ENCODE data around the gene TIMM23. TPM values are rescaled to one million over a fixed set of nuclear protein-coding genes. Genes with fewer than 3 reads are reported as not detected.
"Not testable (repeated sequence)": the region's sequence is repeated elsewhere in the genome, so short reads cannot be mapped to it uniquely, and the experiment has no call there.

Gene TIMM23
- total and polyA plus RNA-seq, 2 donors (not counting 1 experiment from before 2014, with no cell fraction given) = 55.0 to 130 TPM

DNA sequence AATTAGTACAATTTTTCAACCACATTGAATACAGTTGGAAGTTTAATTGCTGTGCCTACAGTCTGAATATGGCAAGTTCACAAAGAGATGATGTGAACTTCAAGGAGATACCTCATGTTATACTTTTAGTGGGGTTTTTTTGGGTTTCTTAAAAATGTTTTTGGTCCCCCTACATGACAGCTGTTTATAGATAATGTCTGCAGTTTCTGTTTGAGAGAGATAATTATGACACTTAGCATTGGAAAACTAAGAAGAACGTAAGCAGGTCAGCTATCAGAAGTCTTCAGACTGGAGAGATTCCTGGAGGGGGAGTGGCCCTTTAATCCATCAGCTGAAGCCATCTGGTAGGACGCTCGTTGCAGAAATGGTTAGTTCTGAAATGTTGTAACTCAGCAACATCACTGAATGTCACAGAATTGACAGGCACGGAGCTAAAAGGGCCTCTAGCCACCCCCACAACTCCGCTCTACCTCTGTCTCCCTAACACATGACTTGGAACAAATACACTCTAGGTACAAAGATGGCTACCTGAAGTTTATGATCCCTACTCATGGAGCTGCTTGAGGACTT, 29.0 kb downstream of the TIMM23 start:
- TF ChIP-seq EZH2 (IDR thresholded peaks at IDR 0.05; ENCODE audit: low read length, missing control alignments) = no peak
- TF ChIP-seq, protein P1, sequence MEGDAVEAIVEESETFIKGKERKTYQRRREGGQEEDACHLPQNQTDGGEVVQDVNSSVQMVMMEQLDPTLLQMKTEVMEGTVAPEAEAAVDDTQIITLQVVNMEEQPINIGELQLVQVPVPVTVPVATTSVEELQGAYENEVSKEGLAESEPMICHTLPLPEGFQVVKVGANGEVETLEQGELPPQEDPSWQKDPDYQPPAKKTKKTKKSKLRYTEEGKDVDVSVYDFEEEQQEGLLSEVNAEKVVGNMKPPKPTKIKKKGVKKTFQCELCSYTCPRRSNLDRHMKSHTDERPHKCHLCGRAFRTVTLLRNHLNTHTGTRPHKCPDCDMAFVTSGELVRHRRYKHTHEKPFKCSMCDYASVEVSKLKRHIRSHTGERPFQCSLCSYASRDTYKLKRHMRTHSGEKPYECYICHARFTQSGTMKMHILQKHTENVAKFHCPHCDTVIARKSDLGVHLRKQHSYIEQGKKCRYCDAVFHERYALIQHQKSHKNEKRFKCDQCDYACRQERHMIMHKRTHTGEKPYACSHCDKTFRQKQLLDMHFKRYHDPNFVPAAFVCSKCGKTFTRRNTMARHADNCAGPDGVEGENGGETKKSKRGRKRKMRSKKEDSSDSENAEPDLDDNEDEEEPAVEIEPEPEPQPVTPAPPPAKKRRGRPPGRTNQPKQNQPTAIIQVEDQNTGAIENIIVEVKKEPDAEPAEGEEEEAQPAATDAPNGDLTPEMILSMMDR (conservative IDR thresholded peaks at IDR 0.05 in 1 of 2, IDR thresholded peaks at IDR 0.05 in 1 of 2; ENCODE audit: low read depth in 1 of 2, low read length in 2 of 2) = no peak
- no peak for DNase-seq (ENCODE audit: low read depth in 2 of 2)

DNA sequence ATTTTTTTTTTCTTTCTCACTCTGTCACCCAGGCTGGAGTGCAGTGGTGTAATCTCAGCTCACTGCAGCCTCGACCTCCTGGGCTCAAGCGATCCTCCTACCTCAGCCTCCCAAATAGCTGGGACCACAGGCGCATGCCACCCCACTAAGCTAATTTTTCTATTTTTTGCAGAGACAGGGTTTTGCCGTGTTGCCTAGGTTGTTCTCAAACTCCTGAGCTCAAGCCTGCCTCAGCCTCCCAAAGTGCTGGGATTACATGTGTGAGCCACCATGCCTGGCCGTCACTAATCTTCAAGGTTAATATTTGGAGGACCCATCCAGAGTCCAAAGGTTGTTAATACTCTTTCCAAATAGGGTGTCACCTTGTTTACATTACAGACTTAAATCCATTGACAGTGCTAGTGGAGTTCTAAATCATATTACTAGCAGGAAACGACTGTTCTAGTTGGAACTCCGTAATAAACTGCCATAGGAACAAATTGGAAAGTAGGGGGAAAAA, 29.9 kb downstream of the TIMM23 start:
- not testable (repeated sequence) for DNase-seq (ENCODE audit: low read depth in 2 of 2); H3K79me2 ChIP-seq (ENCODE audit: control insufficient read depth, insufficient read depth, low read length); H3K9me3 ChIP-seq (ENCODE audit: control insufficient read depth, insufficient read depth, low read depth, low read length); H3K27me3 ChIP-seq (ENCODE audit: control insufficient read depth, insufficient read depth, low read length); H3K4me2 ChIP-seq (ENCODE audit: extremely low read depth, insufficient read depth, low read length); H3K9ac ChIP-seq (ENCODE audit: insufficient read depth, low read length); H3K4me3 ChIP-seq (replicated peaks in 1 of 4; ENCODE audit: control extremely low read depth in 1 of 4, insufficient read depth in 1 of 4, low read depth in 3 of 4, low read length in 4 of 4); H3K27ac ChIP-seq (ENCODE audit: insufficient read depth, low read length); H3K36me3 ChIP-seq (ENCODE audit: control insufficient read depth, insufficient read depth, low read length); H3K4me1 ChIP-seq (ENCODE audit: control insufficient read depth, extremely low read depth, insufficient read depth, low read length); H4K20me1 ChIP-seq (ENCODE audit: control insufficient read depth, extremely low read depth, insufficient read depth, low read length); H2AFZ ChIP-seq (ENCODE audit: low read length)

More for the DNA sequence above, 29.0 kb downstream of the TIMM23 start:
- Histone ChIP-seq H3K4me1 (ENCODE audit: control insufficient read depth, extremely low read depth, insufficient read depth, low read length) (no peaks in the 10 kb centered on the region), H3K79me2 (ENCODE audit: control insufficient read depth, insufficient read depth, low read length) (no peaks in the 10 kb centered on the region), H3K36me3 (ENCODE audit: control insufficient read depth, insufficient read depth, low read length) (peaks cover 4% of the 10 kb centered on the region), H3K9me3 (ENCODE audit: control insufficient read depth, insufficient read depth, low read depth, low read length) (no peaks in the 10 kb centered on the region), H4K20me1 (ENCODE audit: control insufficient read depth, extremely low read depth, insufficient read depth, low read length) (no peaks in the 10 kb centered on the region), H3K27ac (ENCODE audit: insufficient read depth, low read length) (no peak overlapping the region), H3K4me2 (ENCODE audit: extremely low read depth, insufficient read depth, low read length) (no peak overlapping the region), H3K4me3 (replicated peaks in 1 of 4; ENCODE audit: control extremely low read depth in 1 of 4, insufficient read depth in 1 of 4, low read depth in 3 of 4, low read length in 4 of 4) (no peak overlapping the region), H3K27me3 (ENCODE audit: control insufficient read depth, insufficient read depth, low read length) (no peaks in the 10 kb centered on the region), H2AFZ (ENCODE audit: low read length) (no peak overlapping the region), H3K9ac (ENCODE audit: insufficient read depth, low read length) (no peak overlapping the region)

DNA sequence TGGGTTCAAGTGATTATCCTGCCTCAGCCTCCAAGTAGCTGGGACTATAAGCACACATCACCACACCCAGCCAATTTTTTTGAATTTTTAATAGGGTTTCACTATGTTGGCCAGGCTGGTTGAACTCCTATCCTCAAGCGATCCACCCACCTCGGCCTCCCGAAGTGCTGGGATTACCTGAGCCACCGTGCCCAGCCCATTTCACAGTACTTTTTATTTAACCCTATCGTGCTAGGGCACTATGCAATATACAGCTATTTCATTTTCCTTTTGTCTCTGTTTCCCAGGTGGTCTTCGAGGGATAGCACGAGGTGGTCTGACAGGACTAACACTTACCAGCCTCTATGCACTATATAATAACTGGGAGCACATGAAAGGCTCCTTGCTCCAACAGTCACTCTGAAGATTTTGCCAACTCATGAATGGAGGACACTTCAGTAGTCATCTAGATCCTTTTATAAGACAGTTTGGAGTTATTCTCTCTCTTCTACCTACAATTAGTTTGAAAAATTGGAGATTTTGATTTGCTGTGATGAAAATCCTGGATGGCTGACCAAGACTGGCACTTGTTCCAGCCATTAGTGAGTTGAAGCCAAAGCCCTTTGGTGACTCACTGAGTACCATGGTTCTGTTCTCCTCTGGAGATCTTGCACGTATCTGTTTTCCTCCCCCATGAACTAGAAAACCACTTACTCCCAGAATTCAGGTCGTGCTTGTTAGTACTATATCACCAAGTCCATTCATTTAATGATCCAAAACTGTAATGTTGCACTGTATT, 30.8 kb downstream of the TIMM23 start:
- Histone ChIP-seq H3K4me1 (ENCODE audit: control insufficient read depth, extremely low read depth, insufficient read depth, low read length) (no peaks in the 10 kb centered on the region), H3K9me3 (ENCODE audit: control insufficient read depth, insufficient read depth, low read depth, low read length) (no peaks in the 10 kb centered on the region), H3K27me3 (ENCODE audit: control insufficient read depth, insufficient read depth, low read length) (no peaks in the 10 kb centered on the region), H2AFZ (ENCODE audit: low read length) (no peak overlapping the region), H3K36me3 (ENCODE audit: control insufficient read depth, insufficient read depth, low read length) (peaks cover 4% of the 10 kb centered on the region), H3K79me2 (ENCODE audit: control insufficient read depth, insufficient read depth, low read length) (peaks cover 2% of the 10 kb centered on the region), H4K20me1 (ENCODE audit: control insufficient read depth, extremely low read depth, insufficient read depth, low read length) (no peaks in the 10 kb centered on the region), H3K4me2 (ENCODE audit: extremely low read depth, insufficient read depth, low read length) (no peak overlapping the region), H3K27ac (ENCODE audit: insufficient read depth, low read length) (no peak overlapping the region), H3K4me3 (replicated peaks in 1 of 4; ENCODE audit: control extremely low read depth in 1 of 4, insufficient read depth in 1 of 4, low read depth in 3 of 4, low read length in 4 of 4) (no peak overlapping the region), H3K9ac (ENCODE audit: insufficient read depth, low read length) (no peak overlapping the region)
- TF ChIP-seq EZH2 (IDR thresholded peaks at IDR 0.05; ENCODE audit: low read length, missing control alignments) = no peak
- TF ChIP-seq, protein P1 (conservative IDR thresholded peaks at IDR 0.05 in 1 of 2, IDR thresholded peaks at IDR 0.05 in 1 of 2; ENCODE audit: low read depth in 1 of 2, low read length in 2 of 2) = no peak
- DNase-seq (ENCODE audit: low read depth in 2 of 2) = peak in 1 of 2 donors; percentile 33

Measured in fibroblast of lung (primary cell).